Muscle of back (tissue), 11 donors: ENCODE data around the gene BNC1. TPM values are rescaled to one million over a fixed set of nuclear protein-coding genes. Genes with fewer than 3 reads are reported as not detected.
"Not testable (repeated sequence)": the region's sequence is repeated elsewhere in the genome, so short reads cannot be mapped to it uniquely, and the experiment has no call there.

Source experiments
- DNase-seq, 3 donors: peaks; one replicate each; pipeline versions ENCODE4 v3.0.0 to v3.0.0-alpha.2; 2013
- polyA plus RNA-seq, 10 donors: library from polyadenylated mRNA; unstranded; fragments of 120-200 nt; gene quantifications; one replicate each; pipeline ENCODE4 v1.2.1, GENCODE V29; 2013; ENCODE audit not compliant: insufficient read length in 10 of 10

Gene BNC1
- polyA plus RNA-seq, 10 donors: 0.92 to 3.7 (median 1.8) TPM

DNA sequence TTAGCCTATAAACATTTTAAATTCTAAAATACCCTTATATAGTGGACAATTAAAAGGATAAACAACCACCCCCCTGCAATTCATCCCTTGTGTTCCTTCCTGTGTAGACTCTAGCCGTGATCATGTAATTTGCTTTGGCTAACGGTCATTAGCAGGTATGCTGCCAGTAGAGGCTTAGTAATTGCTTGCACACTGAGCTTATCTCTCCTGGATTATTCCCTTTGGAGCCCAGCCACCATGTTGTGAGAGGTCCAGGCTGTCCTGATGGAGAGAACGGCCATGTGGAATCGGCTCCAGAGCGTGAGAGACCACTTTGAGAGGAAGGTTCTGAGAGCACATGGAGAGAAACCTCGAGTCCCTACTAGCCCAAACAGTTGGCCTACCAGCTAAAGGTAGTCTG is 11.0 kb upstream of the BNC1 start:
- no peak for DNase-seq

DNA sequence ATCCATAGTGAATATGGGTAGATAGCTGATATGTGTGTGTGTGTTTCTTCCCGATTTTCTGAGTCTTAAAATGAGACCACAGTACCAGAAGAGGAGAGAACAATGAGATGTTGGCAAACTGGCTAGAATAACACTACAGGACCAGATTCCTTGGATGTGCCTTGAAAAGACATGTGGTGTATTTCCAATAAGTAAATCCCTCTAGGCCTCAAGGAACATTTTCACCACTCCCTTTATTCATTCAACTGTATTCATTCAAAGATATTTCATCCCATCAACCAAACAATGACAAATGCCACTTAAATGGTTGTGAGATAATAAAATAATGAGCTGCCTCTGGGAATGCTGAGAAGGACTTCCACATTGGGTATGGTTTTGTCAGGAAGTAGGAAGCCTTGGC is 8.7 kb upstream of the BNC1 start:
- DNase-seq: no peak

DNA sequence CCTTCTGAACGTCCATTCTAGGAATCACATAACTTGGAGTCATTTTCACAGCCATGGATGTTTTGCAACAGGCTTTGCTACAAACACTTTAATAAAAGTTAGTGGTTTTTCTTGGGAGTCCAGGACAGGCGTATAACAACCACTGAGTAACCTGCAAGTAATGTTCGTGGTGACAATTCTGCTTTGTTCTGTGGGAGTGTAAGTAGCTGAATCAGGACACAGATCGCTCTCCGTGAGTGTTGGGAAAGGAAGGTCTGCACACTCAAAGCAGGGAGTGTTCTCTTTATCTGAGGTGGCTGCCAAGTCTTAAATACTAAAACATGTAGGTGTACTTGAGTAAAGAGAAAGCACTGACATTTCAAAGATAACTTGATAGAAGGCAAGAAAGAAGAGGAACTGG is 7.9 kb upstream of the BNC1 start:
- no peak for DNase-seq

DNA sequence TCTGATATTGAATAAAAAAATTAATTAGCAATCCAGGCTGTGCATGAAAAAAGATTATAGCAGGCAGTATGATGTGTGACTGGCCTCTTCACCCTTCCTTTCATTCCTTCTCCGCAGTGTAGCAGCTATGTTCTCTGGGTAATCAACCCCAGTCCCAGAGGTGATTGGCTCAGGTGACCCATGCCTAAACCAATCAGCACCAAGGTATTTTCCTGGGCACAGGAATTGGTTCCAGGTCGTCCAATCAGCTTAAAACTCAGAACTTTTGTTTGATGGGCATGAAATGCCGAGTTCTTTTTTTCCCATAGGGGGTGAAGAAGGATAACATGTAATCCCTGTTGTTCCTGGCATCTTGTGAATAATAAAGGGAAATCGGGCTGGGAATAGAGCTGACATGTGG is 5.8 kb upstream of the BNC1 start:
- no peak for DNase-seq

DNA sequence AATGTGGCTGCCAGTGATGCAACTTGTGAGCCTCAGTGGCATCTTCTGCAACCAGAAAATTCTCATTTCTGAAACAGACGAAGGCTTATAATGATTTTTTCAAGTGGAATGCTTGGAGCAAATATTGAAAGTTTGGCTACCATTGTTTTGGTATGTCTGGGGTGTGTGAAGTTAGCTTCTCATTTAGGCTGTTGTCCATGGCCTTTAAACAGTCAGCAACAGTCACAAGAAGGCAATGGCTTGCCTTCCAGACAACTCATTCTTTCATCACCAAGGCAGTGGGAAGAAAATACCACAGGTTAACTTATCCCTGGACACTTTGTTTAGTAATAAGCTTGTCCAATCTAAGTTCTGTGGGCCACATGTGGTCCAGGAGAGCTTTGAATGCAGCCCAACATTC is 4.7 kb upstream of the BNC1 start:
- DNase-seq: no peak

DNA sequence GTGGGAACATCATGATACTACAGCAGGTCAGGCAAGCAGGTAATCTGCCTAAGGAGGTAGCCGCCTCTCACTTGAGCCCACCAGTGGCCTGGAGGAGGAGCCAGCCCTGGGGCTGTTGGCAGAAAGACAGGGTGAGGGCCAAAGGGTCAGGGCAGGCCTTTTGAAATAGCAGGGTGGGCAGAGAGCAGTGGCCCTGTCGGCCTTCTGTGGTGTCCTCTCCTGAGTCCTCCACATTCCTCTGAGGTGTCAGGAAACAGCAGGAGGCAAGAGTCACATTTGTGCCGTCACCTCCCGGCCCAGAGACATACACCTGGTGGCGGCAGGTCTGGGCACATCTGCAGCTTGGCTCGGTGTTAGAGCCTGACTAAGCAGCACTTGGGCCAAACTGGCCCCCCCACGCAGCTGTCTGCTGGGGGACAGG is 3.9 kb upstream of the BNC1 start:
- no peak for DNase-seq

DNA sequence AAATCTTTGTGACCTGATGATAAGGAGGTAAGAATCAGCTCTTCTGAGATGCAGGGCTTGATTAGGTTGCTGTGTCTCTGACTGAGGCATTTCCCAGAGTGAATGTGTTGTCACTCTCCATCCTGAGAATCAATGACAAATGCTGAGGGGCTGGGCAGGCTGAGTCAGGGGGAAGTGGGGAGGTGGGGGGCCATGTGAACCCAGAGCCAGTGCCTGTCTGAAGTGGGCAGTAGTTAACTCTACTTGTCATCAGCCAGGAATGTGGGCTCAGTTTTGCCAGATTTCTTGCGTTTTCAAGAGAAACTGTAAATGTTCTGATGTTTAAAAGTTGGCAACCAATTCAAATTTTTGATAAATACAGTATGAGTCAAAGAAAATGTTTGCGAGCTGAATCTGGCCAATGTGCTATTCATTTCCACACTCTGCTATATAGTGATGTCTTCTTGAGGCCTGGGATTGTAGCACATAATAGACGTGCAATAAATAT is 3.1 kb upstream of the BNC1 start:
- DNase-seq: peak in 2 of 3 donors; percentile 19 to 96

DNA sequence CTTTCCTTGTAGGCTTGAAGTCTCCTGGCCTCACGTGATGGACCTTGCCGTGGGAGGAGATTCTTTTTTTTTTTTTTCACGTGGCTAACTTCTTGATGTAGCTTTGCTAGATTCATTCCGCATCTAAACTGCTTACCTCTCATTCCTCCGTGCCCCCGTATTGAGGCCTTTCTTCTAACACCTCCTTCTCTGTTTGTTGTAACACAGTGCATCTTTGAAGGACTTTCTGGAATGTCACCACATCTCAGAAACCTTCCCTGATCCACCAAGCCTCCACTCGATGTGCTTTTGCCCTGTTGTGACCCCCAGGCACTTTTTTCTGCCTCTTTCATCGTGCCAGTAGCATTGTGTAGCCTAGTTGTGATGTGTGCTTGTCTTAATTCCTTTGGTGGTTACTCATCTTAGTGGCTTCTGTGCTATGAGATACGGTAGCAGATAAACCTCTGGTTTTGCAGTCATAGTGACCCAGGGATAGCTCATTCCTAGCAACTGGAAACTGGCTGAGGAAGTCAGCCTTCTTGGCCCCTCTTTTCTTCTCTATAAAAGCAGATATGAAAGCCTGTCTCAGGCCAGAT is 1.6 kb upstream of the BNC1 start:
- peak in 1 of 3 donors; percentile 83 for DNase-seq

DNA sequence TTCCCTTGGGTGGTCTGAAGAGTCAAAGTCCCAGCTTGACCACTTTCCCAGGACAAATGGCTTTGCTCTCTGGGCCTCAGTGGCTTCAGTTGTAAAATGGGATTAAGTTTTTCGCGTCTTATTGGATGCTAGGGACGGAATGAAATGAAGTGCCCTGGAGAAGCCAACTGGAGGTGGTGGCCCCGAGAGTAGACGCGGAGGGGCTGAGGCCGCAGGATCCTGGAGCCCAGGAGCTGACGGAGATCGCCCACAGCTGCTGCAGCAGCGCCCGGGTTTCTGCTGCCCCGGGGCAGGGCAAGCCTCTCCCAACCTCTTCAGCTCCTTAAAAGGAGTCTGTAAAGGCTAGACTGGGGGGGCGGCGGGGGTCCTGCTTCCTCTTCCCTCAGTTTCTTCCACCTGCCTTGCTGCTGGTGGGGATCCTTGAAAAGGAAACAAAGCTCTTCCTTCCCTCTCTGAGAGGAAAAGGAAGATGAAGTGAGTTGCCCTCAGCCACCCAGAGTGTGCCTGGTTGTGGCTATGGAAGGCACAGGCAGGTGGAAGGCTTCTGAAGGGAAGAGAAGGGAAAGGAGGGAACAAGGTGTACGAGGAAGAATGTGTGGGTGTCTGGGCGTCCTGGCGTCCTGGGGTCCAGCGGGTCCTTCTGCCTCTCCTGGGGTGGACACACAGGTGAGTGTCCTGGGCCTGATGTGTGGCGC is 967 bp upstream of the BNC1 start:
- DNase-seq: no peak

DNA sequence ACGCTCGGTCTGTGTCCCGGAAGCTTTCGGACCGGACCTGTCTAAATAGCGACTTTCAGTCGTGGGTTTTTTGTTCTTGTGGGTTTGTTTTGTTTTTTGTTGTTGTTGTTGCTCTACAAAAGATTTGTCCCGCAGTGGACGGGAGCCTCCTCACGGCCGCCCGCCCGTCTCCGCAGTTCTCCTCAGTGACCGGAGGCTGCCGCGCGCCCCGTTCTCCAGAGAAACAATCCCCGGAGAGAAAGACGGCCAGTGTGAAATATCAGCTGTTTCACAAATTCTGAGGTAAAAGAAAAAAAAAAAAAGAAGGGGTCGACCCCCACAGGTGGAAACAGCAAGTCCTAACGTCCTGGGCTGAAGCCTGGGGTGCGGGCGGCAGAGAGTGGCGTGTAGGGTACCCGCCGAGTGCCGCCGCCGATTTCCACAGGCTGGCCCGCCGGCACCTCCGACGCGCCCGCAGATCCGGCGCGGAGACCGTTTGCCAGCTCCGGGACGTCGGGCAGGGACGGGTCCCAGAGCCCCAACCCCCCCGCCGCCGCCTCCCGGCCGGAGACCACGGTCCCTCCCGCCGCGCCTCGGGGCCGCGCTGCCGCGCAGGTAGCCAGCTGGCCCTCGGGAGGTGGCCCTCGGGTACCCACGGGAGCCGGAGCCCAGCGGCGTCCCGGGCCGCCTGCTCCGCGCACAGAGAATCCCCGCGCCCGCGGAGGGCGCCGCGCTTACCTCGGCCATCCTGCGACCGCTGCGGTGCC is 478 bp downstream of the BNC1 start:
- peak in 1 of 3 donors; percentile 39 for DNase-seq

DNA sequence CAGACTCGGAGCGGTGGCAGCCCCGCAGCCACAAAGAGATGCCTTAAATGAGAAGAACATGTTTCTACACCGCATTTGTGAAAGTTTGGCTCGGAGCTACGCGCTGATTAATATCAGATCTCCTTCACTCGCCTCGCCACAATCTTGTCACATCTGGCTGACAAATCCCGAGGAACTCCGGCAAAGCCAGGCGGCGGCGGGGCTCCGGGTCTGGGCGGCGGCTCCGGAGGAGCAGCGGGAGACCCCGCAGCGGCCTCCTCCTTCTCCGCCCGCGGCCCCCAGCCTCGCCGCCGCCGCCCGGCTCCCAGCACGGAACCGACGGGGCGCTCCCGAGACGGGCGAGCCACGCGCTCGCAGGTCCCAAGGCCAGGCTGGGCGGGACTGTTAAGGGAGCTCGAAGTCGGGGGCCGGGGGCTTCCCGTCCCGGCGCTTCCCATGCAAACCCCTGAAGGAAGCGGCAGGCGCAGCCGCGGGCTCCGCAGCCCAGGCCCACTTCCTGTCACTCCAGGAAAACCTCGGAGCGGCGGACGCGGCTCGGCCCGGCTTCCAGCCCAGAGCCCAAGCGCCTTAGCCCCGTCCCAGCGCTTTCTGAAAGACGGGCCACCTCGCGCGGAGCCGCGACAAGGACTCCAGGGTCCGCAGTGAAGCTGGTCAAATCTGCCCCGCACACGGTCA is 1.2 kb downstream of the BNC1 start:
- peak in 2 of 3 donors; percentile 32 to 78 for DNase-seq

DNA sequence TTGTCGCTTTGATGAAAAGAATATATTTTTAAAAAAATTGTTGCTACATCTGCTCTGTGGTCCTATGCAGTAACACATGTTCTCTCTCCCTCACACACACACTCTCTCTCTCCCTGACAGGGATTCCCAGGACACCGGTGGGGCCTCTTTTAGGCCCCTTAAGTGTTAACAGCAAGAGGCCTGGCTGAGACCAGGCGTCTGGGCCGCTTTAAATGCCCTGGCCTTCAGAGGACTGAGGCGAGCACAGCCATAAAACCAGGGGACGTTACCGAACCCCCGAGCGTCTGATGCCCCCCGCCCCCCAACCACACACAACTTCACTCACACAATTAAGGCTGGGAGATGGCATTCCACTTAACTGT is 1.7 kb downstream of the BNC1 start:
- peak in 1 of 3 donors; percentile 71 for DNase-seq

DNA sequence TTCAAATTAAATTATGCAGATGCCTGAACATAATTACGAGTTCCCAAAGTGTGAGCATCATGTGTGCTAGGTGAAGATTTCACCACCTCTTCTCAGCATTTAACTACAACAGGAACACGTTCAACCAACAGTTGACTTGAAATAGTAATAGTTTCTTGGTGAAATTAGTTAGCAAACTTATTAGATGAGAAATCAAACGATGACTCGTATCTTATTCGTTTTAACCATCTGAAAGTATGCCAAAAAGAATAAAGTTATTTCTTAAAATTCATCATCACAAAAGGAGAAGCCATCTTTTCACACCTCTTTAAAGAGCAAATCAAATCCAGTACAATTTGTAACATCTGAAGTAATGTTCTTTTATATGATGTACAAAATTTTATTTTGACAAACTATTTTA is 2.3 kb downstream of the BNC1 start:
- DNase-seq: no peak

DNA sequence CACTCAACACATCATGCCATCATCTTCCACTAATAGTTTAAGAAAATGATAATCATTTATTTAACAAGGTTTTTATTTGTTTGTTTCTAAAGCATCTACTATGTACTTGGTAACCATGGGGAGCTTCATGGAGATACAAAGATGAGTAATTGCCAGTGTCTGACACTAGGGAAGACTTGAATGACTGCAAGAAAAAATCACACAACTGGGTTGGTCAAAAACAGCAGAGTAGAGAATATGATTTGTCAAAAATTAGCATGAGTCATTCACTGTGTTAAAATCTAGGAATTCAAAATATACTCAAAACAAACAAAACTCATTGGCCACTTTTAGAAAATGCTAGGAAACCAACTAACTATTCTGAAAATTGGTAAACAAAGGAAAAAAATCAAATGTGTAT is 6.3 kb downstream of the BNC1 start:
- DNase-seq: no peak

DNA sequence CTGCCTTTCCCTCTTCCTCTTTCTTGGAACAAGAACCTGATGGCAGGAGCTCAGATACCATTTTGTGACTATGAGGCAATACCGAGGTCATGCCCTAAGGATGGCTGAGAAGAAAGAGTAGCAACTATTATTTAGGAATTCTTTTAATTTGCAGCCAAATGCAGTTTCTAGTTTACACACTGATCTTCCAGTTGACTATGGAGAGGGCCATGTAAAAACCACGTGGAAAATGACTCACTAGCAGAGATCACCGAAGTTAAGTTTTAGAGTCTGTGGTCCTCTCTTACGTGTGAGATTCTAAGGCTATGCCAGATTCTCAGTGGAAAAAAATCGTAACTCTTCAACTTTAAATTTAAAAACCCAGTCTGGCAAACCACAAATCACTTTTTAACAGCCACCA is 7.8 kb downstream of the BNC1 start:
- no peak for DNase-seq

DNA sequence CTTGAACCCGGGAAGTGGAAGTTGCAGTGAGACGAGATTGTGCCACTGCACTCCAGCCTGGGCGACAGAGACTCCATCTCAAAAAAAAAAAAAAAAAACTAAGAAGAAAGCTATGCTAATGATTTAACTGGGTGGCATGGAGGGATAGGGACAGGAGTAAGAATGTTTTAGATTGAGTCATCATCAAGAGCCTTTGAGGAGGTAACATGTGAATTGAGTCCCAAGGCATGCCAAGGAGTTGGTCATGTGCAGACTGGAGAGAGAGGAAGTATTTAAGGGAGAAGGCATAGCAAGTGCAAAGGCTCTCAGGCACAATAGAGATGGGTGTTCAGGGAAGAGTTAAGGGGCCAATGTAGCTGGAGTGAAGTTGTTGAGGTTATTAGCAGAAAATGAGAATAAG is 9.1 kb downstream of the BNC1 start:
- no peak for DNase-seq

DNA sequence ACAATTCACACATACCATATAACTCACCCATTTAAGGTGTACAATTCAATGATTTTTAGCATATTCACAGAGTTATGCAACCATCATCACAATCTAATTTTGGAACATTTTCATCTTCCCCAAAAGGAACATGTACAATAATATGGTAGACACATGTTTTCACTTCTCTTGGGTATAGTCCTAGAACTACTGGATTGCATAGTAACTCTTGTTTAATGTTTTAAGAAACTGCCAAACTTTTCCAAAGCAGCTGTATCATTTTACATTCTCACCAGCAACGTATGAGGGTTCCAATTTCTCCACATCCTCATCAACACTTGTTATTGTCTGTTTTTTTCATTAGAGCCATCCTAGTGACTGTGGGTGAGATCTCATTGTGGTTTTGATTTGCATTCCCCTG is 14.3 kb downstream of the BNC1 start:
- no peak for DNase-seq

DNA sequence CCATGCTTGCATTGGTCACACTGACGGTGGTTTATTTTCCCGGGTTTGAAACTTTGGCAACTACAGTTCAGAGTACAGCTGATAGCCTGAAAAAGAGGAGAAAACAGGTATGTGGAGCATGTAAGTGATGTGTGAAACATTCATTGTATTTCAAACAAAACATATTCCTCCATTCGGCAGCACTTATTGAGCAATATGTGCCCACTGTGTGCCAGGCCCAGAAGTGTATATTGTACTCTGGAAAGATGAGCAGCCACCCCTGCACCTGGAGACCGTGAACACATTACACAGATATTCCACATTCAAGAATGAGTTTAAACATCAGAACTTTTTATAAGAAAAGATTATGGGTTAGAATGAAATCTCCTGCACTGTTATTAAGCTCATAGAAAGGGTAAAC is 16.3 kb downstream of the BNC1 start:
- DNase-seq: no peak

DNA sequence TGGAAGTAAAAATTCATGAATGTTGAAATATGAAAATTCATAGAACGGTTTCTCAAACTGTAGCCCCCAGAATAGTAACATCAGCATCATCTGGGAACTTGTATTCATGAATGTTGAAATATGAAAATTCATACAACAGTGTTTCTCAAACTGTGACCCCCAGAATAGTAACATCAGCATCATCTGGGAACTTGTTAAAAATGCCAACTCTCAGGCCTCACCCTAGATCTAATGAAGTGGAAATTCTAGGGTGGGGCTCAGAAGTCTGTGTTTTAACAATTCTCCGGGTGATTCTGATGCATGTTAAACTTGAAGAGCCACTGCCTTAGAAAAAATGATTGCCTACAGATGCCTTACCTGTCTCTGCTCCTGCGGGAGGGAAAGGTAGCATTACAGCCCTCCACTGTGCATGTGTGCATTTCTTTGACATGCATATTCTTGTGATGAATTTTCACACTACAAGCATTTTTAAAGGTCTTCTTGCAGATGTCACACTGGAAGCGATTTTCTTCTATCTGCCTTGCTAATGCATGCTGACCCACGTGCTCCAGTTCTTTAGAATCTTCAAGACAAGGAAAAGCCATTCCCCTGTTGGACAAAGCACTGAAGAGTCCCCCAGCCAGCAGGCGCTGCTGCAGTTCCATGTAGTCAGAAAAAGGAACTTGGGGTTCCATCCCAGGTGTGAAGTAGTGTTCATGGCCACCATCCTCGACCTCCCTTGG is 21.7 kb downstream of the BNC1 start:
- DNase-seq: no peak

DNA sequence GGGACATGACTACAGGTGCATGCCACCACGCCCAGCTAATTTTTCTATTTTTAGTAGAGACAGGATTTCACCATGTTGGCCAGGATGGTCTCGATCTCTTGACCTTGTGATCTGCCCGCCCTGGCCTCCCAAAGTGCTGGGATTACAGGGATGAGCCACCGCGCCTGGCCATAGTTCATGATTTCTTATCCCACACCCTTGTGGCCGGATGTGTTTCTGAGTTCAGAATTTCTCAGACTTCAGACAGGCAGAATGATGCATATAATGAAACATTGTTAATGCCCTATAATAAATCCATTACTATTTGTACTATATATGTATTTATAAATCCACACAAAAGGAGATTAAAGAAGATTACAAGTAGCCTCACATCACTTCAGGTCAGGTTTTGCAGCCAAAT is 22.3 kb downstream of the BNC1 start:
- DNase-seq: not testable (repeated sequence)

DNA sequence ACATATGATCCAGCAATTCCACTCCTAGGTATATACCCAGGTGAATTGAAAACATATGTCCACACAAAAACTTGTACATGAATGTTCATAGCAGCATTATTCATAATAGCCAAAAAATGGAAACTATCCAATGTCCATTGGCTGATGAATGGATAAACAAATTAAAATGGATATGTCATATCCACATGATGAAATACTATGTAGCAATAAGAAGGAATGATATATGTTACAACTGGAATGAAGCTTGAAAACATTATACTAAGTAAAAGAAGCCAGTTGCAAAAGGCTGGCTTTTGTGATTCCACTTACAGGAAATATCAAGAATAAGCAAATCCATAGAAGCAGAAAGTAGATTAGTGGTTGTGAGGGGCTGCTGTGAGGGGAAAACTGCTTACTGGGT is 33.7 kb downstream of the BNC1 start:
- DNase-seq: no peak

DNA sequence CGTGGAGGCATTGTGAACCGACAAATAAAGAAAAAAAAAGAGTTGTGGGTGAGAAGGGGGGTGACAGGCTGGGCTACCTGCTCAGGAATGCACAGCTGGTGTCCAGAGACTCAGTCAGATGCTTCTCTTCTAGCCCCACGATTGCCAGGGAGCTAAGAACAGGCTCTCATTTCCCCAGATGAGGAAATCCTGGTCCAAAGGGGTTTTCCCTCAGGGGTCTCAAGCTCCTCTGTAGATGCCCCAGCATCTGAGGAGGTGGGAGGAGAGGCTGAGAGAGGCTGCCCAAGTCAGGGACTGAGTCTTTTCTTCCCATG is 35.5 kb downstream of the BNC1 start:
- no peak for DNase-seq
